ENCODE measurements around the gene ACOT8.
"Not testable (repeated sequence)": the region's sequence is repeated elsewhere in the genome, so short reads cannot be mapped to it uniquely, and the experiment has no call there.

The ACOT8 gene

GRCh38 chr20:45857114-45857881 lies at the start of gene ACOT8, which contains the start of gene ZSWIM3:
Gene ACOT8, minus strand, starts transcription at chr20:45857392. Its CDS starts 77 bp downstream, at chr20:45857315.
Gene ZSWIM3, plus strand, starts transcription at chr20:45857614. Its CDS starts 212 bp downstream, at chr20:45857826.
- peak; percentile 85 to 95 (median 90) for DNase-seq (ENCODE audit: low read depth in 3 of 3)

GRCh38 chr20:45905505-45906079 lies 48.4 kb upstream of the ACOT8 start:
- DNase-seq (ENCODE audit: low read depth in 3 of 3): no peak

GRCh38 chr20:45904583-45905504 lies 47.7 kb upstream of the ACOT8 start:
- no peak for DNase-seq (ENCODE audit: low read depth in 3 of 3)

- no peak for DNase-seq (ENCODE audit: low read depth in 3 of 3)
Observed at GRCh38 chr20:45902199-45902701, 45.1 kb upstream of the ACOT8 start.

- not testable (repeated sequence) for DNase-seq (ENCODE audit: low read depth in 3 of 3)
Observed at GRCh38 chr20:45901332-45901731, 44.1 kb upstream of the ACOT8 start.

GRCh38 chr20:45899046-45899835 lies 42.0 kb upstream of the ACOT8 start:
- no peak for DNase-seq (ENCODE audit: low read depth in 3 of 3)

- no peak for DNase-seq (ENCODE audit: low read depth in 3 of 3)
Observed at GRCh38 chr20:45898285-45898684, 41.1 kb upstream of the ACOT8 start.

- DNase-seq (ENCODE audit: low read depth in 3 of 3): no peak
Observed at GRCh38 chr20:45897692-45898091, 40.5 kb upstream of the ACOT8 start.

GRCh38 chr20:45897289-45897688 lies 40.1 kb upstream of the ACOT8 start:
- DNase-seq (ENCODE audit: low read depth in 3 of 3): no peak

GRCh38 chr20:45896641-45897161 lies 39.5 kb upstream of the ACOT8 start:
- DNase-seq (ENCODE audit: low read depth in 3 of 3): no peak

GRCh38 chr20:45894797-45895196 lies 37.6 kb upstream of the ACOT8 start:
- no peak for DNase-seq (ENCODE audit: low read depth in 3 of 3)

- DNase-seq (ENCODE audit: low read depth in 3 of 3): no peak
Observed at GRCh38 chr20:45893831-45894230, 36.6 kb upstream of the ACOT8 start.

- no peak for DNase-seq (ENCODE audit: low read depth in 3 of 3)
Observed at GRCh38 chr20:45892828-45893500, 35.8 kb upstream of the ACOT8 start.

- DNase-seq (ENCODE audit: low read depth in 3 of 3): no peak
Observed at GRCh38 chr20:45892049-45892825, 35.0 kb upstream of the ACOT8 start.

- DNase-seq (ENCODE audit: low read depth in 3 of 3): peak; percentile 74 to 76 (median 75)
Observed at GRCh38 chr20:45890985-45891983, 34.1 kb upstream of the ACOT8 start, which contains the start of the genes CTSA and NEURL2. Gene CTSA, plus strand, starts transcription at chr20:45891335. Its CDS starts 234 bp downstream, at chr20:45891569. Gene NEURL2, minus strand, starts transcription at chr20:45891208. Its CDS starts 217 bp downstream, at chr20:45890991.

GRCh38 chr20:45890077-45890984 lies 33.1 kb upstream of the ACOT8 start:
- DNase-seq (ENCODE audit: low read depth in 3 of 3): peak in 2 of 3 donors; percentile 29 to 48

- no peak for DNase-seq (ENCODE audit: low read depth in 3 of 3)
Observed at GRCh38 chr20:45888681-45889080, 31.5 kb upstream of the ACOT8 start.
